A549 (cell line): ENCODE data around the gene L3MBTL4.

Experiments
- CTCF ChIP-seq: fragments of >200 bp; sonication (Bioruptor Twin); formaldehyde crosslinking; IDR thresholded peaks from 3 replicates; pipeline ENCODE4 v1.5.1; 2016
- MYC ChIP-seq: IDR thresholded peaks from 2 replicates; pipeline ENCODE4 v1.6.1; 2012; ENCODE audit warnings: mild to moderate bottlenecking, inconsistent platforms, low read length, improper control_type of control experiment, borderline replicate concordance
- PBX3 ChIP-seq: IDR thresholded peaks from 2 replicates; pipeline ENCODE4 v1.6.1; 2012
- POLR2A ChIP-seq: IDR thresholded peaks from 2 replicates; pipeline ENCODE4 v1.6.1; 2012; ENCODE audit warnings: mild to moderate bottlenecking, low read length
- RNF2 ChIP-seq: fragments of 200-600 bp; sonication (generic); IDR thresholded peaks from 2 replicates; pipeline ENCODE4 v1.6.1; 2016; ENCODE audit warnings: low read depth, mild to moderate bottlenecking, antibody characterized with exemption, moderate library complexity, borderline replicate concordance

DNA sequence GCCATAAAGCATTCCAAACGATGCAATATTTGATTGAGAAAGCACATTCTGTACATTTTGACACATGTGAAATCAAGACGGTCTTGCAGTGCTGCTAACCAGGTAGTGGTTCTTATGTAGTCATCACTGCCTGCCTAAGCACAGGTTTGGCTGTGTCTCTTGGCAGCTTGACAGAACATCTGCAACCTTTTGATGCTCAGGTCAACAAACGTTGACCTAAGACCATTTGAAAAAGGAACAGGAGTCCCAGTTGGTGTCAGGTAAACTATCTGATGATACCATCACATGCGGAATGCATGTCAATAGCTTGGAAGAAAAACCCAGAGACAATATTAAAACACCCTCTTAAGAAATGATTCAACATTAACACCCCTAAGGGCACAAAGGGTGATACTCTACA lies 80.7 kb downstream of the L3MBTL4 start:
- TF ChIP-seq CTCF = no peak
- no peak for TF ChIP-seq RNF2
- TF ChIP-seq MYC = no peak
- TF ChIP-seq POLR2A = no peak
- TF ChIP-seq PBX3 = no peak
